Endothelial cell (in vitro differentiated cells): ENCODE measurements around the gene RPL39. TPM values are rescaled to one million over a fixed set of nuclear protein-coding genes. Genes with fewer than 3 reads are reported as not detected.
"Not testable (repeated sequence)": the region's sequence is repeated elsewhere in the genome, so short reads cannot be mapped to it uniquely, and the experiment has no call there.

Experiments
- DNase-seq: peaks from one replicate; pipeline ENCODE4 v3.0.0; 2021; ENCODE audit warnings: low spot score
- H3K27ac Mint-ChIP-seq: one replicate; pipeline ENCODE4 v1.8.0; 2021; ENCODE audit warnings: mixed read lengths, inconsistent platforms; ENCODE audit not compliant: unreplicated experiment
- H3K27me3 Mint-ChIP-seq: one replicate; pipeline ENCODE4 v1.8.0; 2021; ENCODE audit warnings: mild to moderate bottlenecking, moderate library complexity, mixed read lengths, inconsistent platforms; ENCODE audit not compliant: unreplicated experiment
- H3K36me3 Mint-ChIP-seq: one replicate; pipeline ENCODE4 v1.8.0; 2021; ENCODE audit warnings: mild to moderate bottlenecking, low read depth, mixed read lengths, inconsistent platforms; ENCODE audit not compliant: unreplicated experiment
- H3K4me1 Mint-ChIP-seq: one replicate; pipeline ENCODE4 v1.8.0; 2021; ENCODE audit warnings: mild to moderate bottlenecking, mixed read lengths, inconsistent platforms; ENCODE audit not compliant: unreplicated experiment
- H3K4me3 Mint-ChIP-seq: one replicate; pipeline ENCODE4 v1.8.0; 2021; ENCODE audit warnings: mild to moderate bottlenecking, mixed read lengths, inconsistent platforms; ENCODE audit not compliant: unreplicated experiment
- H3K9me3 Mint-ChIP-seq: one replicate; pipeline ENCODE4 v1.8.0; 2021; ENCODE audit warnings: mixed read lengths, inconsistent platforms; ENCODE audit not compliant: unreplicated experiment
- CTCF ChIP-seq: fragments of 200-600 bp; sonication (generic); IDR thresholded peaks from one replicate; pipeline ENCODE4 v1.5.0; 2021; ENCODE audit warnings: antibody characterized with exemption; ENCODE audit not compliant: unreplicated experiment
- total RNA-seq: library from RNA; stranded (reverse); fragmentation: NEBNext Ultra II Directional; extraction: Animal tissue kit (Norgen Biotek cat#: 25700); gene quantifications from one replicate; pipeline ENCODE4 v1.2.1, GENCODE V29; 2021; ENCODE audit not compliant: unreplicated experiment

Gene RPL39
- total RNA-seq, 1 donor from 2014 or later = 1,381 TPM

- Mint-ChIP-seq H3K27me3 (peaks cover 1% of the 10 kb centered on the region), H3K9me3 (no peaks in the 10 kb centered on the region), H3K27ac (no peak overlapping the region), H3K4me3 (no peak overlapping the region), H3K4me1 (peaks cover 6% of the 10 kb centered on the region), H3K36me3 (no peaks in the 10 kb centered on the region)
- peak; percentile 44 for TF ChIP-seq CTCF
- DNase-seq = peak; percentile 25
Observed at GRCh38 chrX:119753639-119754257, 37.7 kb downstream of the RPL39 start.

GRCh38 chrX:119753001-119753400 is 38.4 kb downstream of the RPL39 start:
- Mint-ChIP-seq H3K4me1 (peaks cover 6% of the 10 kb centered on the region), H3K36me3 (no peaks in the 10 kb centered on the region), H3K9me3 (no peaks in the 10 kb centered on the region)

GRCh38 chrX:119750751-119751150 is 40.7 kb downstream of the RPL39 start:
- H3K9me3 Mint-ChIP-seq, H3K36me3 Mint-ChIP-seq, H3K27me3 Mint-ChIP-seq, H3K4me1 Mint-ChIP-seq, H3K27ac Mint-ChIP-seq, DNase-seq, H3K4me3 Mint-ChIP-seq: not testable (repeated sequence)

More at GRCh38 chrX:119753001-119753400, 38.4 kb downstream of the RPL39 start:
- no peak for TF ChIP-seq CTCF
- no peak overlapping the region for H3K27ac Mint-ChIP-seq
- H3K27me3 Mint-ChIP-seq = peaks cover 1% of the 10 kb centered on the region
- DNase-seq = no peak
- no peak overlapping the region for H3K4me3 Mint-ChIP-seq

GRCh38 chrX:119750131-119750530 is 41.3 kb downstream of the RPL39 start:
- not testable (repeated sequence) for H3K4me1 Mint-ChIP-seq, H3K27me3 Mint-ChIP-seq, H3K9me3 Mint-ChIP-seq, DNase-seq, H3K27ac Mint-ChIP-seq, H3K36me3 Mint-ChIP-seq, H3K4me3 Mint-ChIP-seq

GRCh38 chrX:119745283-119745848 is 46.1 kb downstream of the RPL39 start:
- no peak for TF ChIP-seq CTCF
- H3K9me3 Mint-ChIP-seq = no peaks in the 10 kb centered on the region
- DNase-seq = no peak
- no peak overlapping the region for H3K4me3 Mint-ChIP-seq
- H3K4me1 Mint-ChIP-seq = no peaks in the 10 kb centered on the region
- H3K27me3 Mint-ChIP-seq = peaks cover 1% of the 10 kb centered on the region
- no peak overlapping the region for H3K27ac Mint-ChIP-seq
- no peaks in the 10 kb centered on the region for H3K36me3 Mint-ChIP-seq

GRCh38 chrX:119738742-119739141 is 52.7 kb downstream of the RPL39 start:
- no peak overlapping the region for H3K4me3 Mint-ChIP-seq
- no peaks in the 10 kb centered on the region for H3K36me3 Mint-ChIP-seq
- H3K4me1 Mint-ChIP-seq = no peaks in the 10 kb centered on the region
- no peak for TF ChIP-seq CTCF
- DNase-seq = no peak
- H3K27ac Mint-ChIP-seq = no peak overlapping the region
- no peaks in the 10 kb centered on the region for H3K9me3 Mint-ChIP-seq
- peaks cover 1% of the 10 kb centered on the region for H3K27me3 Mint-ChIP-seq
